ENCODE data around the gene CFLAR.

GRCh38 chr2:201111096-201111495 is 4.9 kb upstream of the CFLAR start:
- no peak for TF ChIP-seq CTCF (IDR thresholded peaks at IDR 0.05)
- no peak for TF ChIP-seq POLR2A (IDR thresholded peaks at IDR 0.05)

Measured in prostate gland (tissue), 2 donors.